AG04450 (cell line): Measurements from ENCODE around the gene CEP192. TPM values are rescaled to one million over a fixed set of nuclear protein-coding genes. Genes with fewer than 3 reads are reported as not detected.
"Not testable (repeated sequence)": the region's sequence is repeated elsewhere in the genome, so short reads cannot be mapped to it uniquely, and the experiment has no call there.

Experiments used
- CTCF ChIA-PET: fragments of 300-600, 350-600 bp; formaldehyde crosslinking; extraction: SDS; loops from one replicate; lab custom pipeline; 2022; ENCODE audit warnings: antibody characterized with exemption, inconsistent platforms; lab: Charles Lee
- POLR2A ChIA-PET: fragments of 350-600 bp; formaldehyde crosslinking; extraction: SDS; loops from one replicate; lab custom pipeline; 2021; ENCODE audit warnings: antibody characterized with exemption, inconsistent platforms; lab: Yijun Ruan, JAX
- DNase-seq: peaks from one replicate; pipeline ENCODE4 v3.0.0-alpha.2; 2011; ENCODE audit warnings: low read depth, low spot score
- H3K27ac ChIP-seq: one replicate; pipeline ENCODE4 v1.5.1; 2012; ENCODE audit warnings: low read depth, low read length, control low read depth
- H3K27me3 ChIP-seq: one replicate; pipeline ENCODE4 v1.6.0; 2012; ENCODE audit warnings: low read length; ENCODE audit not compliant: control insufficient read depth, insufficient read depth
- H3K4me3 ChIP-seq: 2 replicates; pipeline ENCODE4 v1.5.1; 2011; ENCODE audit warnings: mild to moderate bottlenecking, low read depth, low read length, control low read depth
- H3K9me3 ChIP-seq: 2 replicates; pipeline ENCODE4 v1.5.1; 2012; ENCODE audit warnings: low read length; ENCODE audit not compliant: control insufficient read depth, insufficient read depth
- polyA plus RNA-seq: library from polyadenylated mRNA; depleted of rRNA; stranded (reverse); fragments of >200 nt; gene quantifications from 2 replicates; pipeline ENCODE4 v1.2.3, GENCODE V29; 2011
- TF ChIP-seq, protein P1 (sequence below): IDR thresholded peaks from 2 replicates; pipeline ENCODE4 v1.5.1; 2011; ENCODE audit warnings: low read depth, low read length, control low read depth, inconsistent platforms

CEP192 gene
- polyA plus RNA-seq, 1 experiment = 21.1 TPM

GRCh38 chr18:13067124-13067523 lies 76.0 kb downstream of the CEP192 start:
- peaks cover 3% of the 10 kb centered on the region; the same call in 1 of the 2 replicates for H3K9me3 ChIP-seq
- no peak for DNase-seq
- ChIA-PET POLR2A (no interaction called here), CTCF (no interaction called here)
- H3K4me3 ChIP-seq = no peak overlapping the region
- no peak overlapping the region for H3K27ac ChIP-seq
- no peaks in the 10 kb centered on the region for H3K27me3 ChIP-seq
- TF ChIP-seq, protein P1, sequence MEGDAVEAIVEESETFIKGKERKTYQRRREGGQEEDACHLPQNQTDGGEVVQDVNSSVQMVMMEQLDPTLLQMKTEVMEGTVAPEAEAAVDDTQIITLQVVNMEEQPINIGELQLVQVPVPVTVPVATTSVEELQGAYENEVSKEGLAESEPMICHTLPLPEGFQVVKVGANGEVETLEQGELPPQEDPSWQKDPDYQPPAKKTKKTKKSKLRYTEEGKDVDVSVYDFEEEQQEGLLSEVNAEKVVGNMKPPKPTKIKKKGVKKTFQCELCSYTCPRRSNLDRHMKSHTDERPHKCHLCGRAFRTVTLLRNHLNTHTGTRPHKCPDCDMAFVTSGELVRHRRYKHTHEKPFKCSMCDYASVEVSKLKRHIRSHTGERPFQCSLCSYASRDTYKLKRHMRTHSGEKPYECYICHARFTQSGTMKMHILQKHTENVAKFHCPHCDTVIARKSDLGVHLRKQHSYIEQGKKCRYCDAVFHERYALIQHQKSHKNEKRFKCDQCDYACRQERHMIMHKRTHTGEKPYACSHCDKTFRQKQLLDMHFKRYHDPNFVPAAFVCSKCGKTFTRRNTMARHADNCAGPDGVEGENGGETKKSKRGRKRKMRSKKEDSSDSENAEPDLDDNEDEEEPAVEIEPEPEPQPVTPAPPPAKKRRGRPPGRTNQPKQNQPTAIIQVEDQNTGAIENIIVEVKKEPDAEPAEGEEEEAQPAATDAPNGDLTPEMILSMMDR = no peak

- H3K9me3 ChIP-seq = peaks cover 3% of the 10 kb centered on the region; the same call in 1 of the 2 replicates
- ChIA-PET POLR2A (no interaction called here), CTCF (no interaction called here)
- DNase-seq = no peak
- no peak overlapping the region for H3K27ac ChIP-seq
- TF ChIP-seq, protein P1 = no peak
- no peak overlapping the region for H3K4me3 ChIP-seq
- H3K27me3 ChIP-seq = no peaks in the 10 kb centered on the region
Measured at GRCh38 chr18:13067966-13068365, 76.8 kb downstream of the CEP192 start.

DNA sequence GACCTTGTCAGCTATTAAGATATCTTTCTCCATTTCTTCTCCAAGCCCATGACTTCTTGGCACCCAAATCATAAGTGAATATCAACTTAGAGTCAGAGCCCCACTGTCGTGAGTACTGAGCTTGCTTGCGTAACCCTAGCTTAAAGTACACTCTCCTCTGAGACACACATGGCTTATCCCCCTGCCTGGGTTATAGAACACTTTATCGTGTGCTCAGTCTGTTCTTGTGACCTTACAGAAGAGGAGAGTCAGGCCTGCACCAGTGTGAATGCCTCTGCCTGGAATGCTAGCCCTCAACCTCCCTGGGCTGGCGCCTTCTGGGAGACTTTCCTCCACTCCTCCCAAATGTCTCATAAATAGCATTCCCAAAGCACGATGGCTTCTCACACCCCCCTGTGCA lies 79.3 kb downstream of the CEP192 start:
- ChIA-PET CTCF (no interaction called here), POLR2A (no interaction called here)
- no peaks in the 10 kb centered on the region for H3K9me3 ChIP-seq
- H3K27me3 ChIP-seq = no peaks in the 10 kb centered on the region
- no peak for DNase-seq
- no peak overlapping the region for H3K4me3 ChIP-seq
- TF ChIP-seq, protein P1 = no peak
- H3K27ac ChIP-seq = no peak overlapping the region

DNA sequence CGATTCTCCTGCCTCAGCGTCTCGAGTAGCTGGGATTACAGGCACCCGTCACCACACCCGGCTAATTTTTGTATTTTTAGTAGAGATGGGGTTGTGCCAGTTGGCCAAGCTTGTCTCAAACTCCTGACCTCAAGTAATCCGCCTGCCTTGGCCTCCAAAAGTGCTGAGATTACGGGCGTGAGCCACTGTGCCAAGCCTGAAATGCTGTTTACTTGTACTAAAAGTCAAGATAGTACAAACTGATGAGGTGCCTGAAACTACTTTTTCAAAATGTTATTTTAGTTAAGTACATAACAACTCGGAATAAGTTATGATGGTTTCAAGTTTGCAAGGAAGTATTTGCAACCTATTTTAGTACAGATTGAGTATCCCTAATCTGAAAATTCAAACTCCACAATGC lies 85.7 kb downstream of the CEP192 start:
- TF ChIP-seq, protein P1 = no peak
- Histone ChIP-seq H3K9me3 (no peaks in the 10 kb centered on the region), H3K27me3 (no peaks in the 10 kb centered on the region), H3K4me3 (no peak overlapping the region), H3K27ac (no peak overlapping the region)
- DNase-seq = no peak
- CTCF ChIA-PET = no interaction called here
- POLR2A ChIA-PET = no interaction called here

GRCh38 chr18:13077473-13077872 lies 86.3 kb downstream of the CEP192 start:
- ChIA-PET POLR2A (no interaction called here), CTCF (no interaction called here)
- no peak overlapping the region for H3K4me3 ChIP-seq
- no peak for DNase-seq
- no peak overlapping the region for H3K27ac ChIP-seq
- TF ChIP-seq, protein P1 = no peak
- no peaks in the 10 kb centered on the region for H3K9me3 ChIP-seq
- H3K27me3 ChIP-seq = no peaks in the 10 kb centered on the region

DNA sequence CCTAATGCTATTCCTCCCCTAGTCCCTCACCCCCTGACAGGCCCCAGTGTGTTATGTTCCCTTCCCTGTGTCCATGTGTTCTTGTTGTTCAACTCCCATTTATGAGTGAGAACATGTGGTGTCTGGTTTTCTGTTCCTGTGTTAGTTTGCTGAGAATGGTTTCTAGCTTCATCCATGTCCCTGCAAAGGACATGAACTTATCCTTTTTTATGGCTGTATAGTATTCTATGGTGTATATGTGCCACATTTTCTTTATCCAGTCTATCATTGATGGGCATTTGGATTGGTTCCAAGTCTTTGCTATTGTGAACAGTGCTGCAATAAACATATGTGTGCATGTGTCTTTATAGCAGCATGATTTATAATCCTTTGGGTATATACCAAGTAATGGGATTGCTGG lies 86.9 kb downstream of the CEP192 start:
- H3K27ac ChIP-seq, CTCF ChIA-PET, POLR2A ChIA-PET, H3K9me3 ChIP-seq, DNase-seq, H3K4me3 ChIP-seq, H3K27me3 ChIP-seq: not testable (repeated sequence)
